GM19467 (cell line): ENCODE results near the gene TFAP2A.

ENCODE experiments used
- ATAC-seq: cut with Tn5 transposase; IDR thresholded peaks from one replicate; pipeline ENCODE4 v1.9.1; 2021; ENCODE audit warnings: mild to moderate bottlenecking, moderate library complexity; ENCODE audit not compliant: unreplicated experiment

The TFAP2A gene

DNA sequence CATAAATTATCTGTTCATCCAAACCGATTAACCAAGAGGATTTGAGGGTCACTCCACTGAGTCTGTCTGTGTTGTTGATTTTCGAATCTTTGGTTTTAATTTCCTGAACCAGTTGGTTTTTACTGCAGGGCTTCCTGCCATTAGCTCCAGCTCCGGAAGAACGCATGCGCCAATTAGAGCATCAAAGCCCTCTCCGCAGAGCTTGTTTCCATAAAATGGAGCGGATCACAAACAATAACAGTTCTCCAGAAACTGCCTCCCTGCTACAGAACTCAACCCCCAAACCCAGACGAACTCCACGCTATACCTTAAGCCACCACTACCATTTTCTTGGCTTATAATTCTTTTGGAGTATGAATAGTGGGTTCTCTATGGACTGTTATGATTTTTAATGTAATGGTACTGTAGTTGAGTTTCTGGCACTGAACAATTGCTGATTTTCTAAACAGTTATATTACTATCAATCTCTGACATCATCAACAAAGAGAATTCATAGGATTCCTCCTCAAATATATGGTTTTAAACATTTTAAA, 13.8 kb downstream of the TFAP2A start:
- no peak for ATAC-seq

GRCh38 chr6:10400330-10400729, 14.5 kb downstream of the TFAP2A start:
- no peak for ATAC-seq

DNA sequence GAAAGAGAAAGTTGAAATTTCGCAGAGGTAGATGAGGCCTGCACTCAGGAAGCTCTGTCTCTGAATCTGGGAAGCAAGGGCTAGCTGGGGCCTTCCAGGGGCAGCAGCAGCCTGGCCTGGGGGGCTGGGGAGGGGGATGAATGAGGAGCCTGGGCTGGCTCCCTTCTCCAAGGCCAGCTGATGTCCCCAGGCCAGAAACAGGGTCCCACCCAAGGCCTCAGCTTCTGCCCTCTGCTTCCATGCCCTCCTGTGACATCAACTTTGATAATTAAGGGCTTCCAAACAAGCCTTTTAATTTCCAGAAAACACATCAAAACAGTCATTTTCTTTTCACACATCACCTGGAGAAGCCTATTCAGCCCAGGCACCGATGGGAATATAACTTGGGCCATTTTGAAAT, 15.4 kb downstream of the TFAP2A start:
- ATAC-seq: no peak

GRCh38 chr6:10398446-10399218, 16.2 kb downstream of the TFAP2A start:
- ATAC-seq: no peak

DNA sequence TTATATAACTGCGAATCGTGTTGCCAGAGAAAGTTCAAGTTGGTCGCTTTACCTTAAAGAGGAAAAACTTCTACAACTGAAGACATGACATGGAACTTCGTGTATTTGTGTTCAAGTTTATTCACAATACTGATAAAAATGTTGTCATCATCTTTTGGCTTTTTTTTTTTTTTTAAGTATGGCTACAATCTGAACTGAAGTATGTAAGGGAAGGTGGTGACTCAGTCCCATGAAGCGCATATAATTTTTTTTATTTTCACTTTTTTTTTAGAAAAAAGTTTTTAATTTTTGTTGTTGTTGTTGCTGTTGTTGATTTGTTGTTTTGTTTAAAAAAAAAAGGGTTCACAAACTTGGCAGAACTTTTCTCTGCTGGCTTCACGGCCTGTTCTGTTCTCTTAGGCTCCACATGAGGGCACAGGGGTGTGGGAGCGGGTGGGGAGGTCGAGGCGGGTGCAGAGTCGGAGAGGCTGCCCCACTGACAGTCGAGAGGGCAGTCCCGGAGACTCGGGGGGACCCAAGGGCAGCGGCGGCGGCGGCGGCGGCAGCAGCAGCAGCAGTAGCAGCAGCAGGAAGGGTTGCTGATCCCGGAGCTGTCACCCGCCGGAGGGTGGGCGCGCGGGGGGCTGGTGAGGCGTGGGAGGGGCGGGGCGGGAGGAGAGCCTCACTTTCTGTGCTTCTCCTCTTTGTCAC, 17.0 kb downstream of the TFAP2A start:
- no peak for ATAC-seq

DNA sequence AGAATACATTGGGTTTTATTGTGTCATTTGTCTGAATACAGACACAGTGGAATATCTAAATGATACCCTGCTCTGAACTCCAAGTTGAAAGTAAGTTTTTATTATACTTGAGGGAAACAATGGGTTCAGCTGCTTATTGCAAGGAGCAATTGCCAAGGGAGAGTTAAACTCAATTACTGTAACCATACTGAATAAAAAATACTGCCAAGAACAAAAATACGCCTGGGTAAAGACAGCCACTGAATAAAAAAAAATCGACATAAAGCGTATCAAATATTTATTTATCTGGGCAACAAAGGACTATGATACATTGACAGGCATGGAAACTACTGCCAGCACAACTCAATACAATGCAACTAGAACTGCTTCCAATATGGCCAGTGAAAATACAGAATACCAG, 18.1 kb downstream of the TFAP2A start:
- no peak for ATAC-seq

GRCh38 chr6:10395704-10396546, 18.9 kb downstream of the TFAP2A start:
- no peak for ATAC-seq

GRCh38 chr6:10395171-10395703, 19.6 kb downstream of the TFAP2A start:
- ATAC-seq: no peak

DNA sequence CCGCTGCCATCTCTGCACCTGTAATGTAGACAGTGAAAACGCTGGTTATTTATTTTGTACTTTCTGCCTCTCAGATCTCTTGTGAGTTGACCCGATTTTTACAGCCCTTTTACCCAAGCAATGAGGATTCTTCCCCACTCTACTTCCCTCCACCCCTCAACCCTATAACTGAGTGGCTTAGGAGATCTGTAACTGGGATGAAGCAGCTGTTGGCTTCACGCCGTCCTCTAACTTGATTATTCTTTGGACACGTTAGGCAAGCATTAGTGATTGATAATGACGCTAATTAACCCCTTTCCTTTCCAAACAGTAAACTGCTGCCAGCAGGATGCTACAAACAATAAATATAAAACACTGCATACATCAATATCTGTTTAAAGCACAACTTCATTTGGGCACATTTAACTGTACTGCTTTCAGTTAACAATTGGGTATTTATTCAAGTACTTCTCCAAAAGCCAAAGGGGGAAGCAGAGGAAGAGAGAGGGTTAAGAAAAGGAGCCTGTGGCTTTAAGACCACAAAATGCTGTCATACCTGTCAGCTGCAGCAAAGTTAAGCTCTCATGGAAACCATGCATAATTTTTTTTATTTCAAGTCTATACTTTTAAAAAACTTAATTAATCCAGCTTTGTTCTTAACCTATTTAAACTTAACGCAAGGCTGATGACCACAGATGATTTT, 21.2 kb downstream of the TFAP2A start:
- ATAC-seq: no peak

- no peak for ATAC-seq
These were observed 23.1 kb downstream of the TFAP2A start for GRCh38 chr6:10391799-10392198.

- ATAC-seq: no peak
These were observed 23.6 kb downstream of the TFAP2A start for GRCh38 chr6:10391299-10391630.

GRCh38 chr6:10390495-10391298, 24.2 kb downstream of the TFAP2A start:
- no peak for ATAC-seq

DNA sequence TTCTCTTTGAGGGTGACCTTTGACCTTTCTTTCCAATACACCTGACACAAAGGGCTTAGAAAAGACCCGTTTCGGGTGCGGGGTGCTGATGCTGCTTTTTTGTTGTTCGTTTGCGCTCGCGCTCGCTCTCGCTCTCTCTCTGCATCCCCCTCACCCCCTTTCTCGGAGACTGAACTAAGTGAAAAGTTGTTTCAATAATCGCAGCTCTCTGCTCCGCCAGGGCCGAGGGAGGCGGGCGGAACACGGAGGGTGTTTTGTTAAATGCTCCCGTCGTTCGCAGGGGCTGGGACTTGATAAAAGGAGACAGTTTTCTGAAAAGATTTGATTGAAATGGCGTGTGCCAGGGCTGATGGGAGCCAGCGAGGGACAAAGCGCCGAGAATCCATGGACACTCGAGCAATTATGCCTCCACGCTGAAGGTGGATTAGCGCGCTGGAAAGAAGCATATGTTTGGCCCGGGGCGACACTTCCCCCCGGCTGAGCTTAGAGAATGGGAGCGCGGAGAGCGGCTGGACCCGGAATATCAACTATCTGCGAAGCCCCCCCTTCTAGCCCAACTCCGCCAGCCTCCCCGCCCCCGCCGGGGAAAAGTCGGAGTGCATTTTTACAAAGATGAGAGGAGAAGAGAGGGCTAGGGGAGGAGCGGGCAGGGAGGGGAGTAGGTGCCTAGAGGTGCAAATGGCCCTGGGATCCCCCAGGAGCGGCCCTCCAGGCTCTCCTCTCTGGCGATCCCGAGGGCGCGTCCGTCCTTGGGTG, 25.0 kb downstream of the TFAP2A start:
- no peak for ATAC-seq

DNA sequence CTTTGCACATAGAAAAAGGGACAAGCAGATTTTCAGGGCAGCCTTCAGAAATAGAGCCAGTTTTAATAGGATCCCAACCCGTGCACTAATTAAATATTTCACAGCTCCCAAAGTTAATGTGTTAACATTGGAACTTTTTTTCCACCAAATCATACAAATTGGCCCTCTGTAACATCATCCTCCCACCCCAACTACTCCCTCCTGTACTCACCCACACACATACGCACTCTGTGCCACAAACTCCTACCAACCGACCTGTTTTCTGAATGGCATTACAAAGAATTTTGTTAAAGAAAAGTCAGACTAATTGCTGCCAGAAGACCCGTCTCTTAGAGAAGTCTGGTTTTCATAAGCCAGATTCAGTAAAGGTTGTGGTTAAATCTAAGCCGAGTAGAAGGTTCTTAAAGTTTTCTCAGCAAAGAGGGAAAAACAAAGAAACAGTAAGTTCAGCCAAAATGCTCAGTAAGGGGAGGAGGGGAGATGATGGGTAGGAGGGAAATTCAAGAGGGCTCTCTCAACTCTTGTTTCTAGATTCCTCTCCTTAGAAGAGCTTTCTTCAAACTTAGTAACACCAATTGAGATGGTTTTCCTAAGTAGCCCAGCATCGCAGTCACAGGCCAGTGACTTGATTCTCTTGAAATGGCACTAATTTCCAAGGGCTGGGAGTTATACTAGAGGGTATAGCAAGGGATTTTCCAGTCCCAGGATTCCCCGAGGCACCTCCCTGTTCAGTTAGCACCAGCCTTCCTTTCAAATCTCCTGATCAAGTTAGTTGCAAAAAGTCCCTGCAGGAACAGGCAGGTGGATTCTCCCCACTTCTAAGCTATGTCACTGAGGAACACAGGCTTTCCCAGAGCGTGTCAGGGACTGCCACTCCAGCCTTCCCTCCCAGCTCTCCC, 27.9 kb downstream of the TFAP2A start:
- ATAC-seq: no peak

- no peak for ATAC-seq
These were observed 28.7 kb downstream of the TFAP2A start for GRCh38 chr6:10386220-10386619.

DNA sequence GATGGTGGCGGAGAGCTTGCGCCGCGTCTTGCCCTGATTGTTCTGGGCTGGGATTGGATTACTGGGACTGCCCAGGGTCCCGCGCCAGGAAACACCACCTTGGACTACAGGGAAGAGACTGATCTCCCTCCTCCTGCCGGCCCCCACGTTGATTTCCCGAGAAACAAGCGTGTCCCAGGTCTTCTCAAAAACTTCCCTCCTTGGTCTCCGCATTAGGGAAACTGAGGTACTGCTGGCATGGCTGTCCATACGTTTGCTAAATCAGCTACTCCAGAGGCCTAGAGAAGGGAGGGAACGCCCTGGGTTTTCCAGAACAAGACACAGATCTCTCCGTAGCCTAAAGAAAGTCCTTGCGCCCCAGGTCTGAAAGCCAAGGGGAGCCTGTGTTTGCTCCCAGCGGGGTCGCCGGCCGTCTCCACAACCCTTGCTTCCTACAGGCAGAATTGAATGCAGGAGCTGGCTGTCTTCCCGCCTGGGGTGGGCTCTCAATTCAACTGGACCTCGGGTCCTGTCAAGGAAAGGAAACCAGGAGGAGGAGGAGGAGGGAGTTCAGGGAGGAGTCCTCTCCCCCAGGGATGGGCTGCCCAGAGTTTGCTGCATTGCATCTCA, 29.2 kb downstream of the TFAP2A start:
- no peak for ATAC-seq

- no peak for ATAC-seq
These were observed 30.0 kb downstream of the TFAP2A start for GRCh38 chr6:10384610-10385523.
